ENCODE measurements around the gene CS.

GRCh38 chr12:56241424-56242303 lies 58.5 kb downstream of the CS start:
- TF ChIP-seq CTCF (IDR thresholded peaks at IDR 0.05) (no peak), POLR2A (IDR thresholded peaks at IDR 0.05) (no peak)

All from uterus (tissue), 2 donors.